LNCaP clone FGC (cell line): Measurements from ENCODE around the gene SLC4A8.

Source experiments
- DNase-seq: peaks from one replicate; pipeline ENCODE4 v3.0.0-alpha.2; 2011; ENCODE audit warnings: low read depth
- H3K4me3 ChIP-seq: 2 replicates; pipeline ENCODE4 v1.5.1; 2011; ENCODE audit warnings: mild to moderate bottlenecking, low read depth, low read length, control low read depth
- CTCF ChIP-seq: IDR thresholded peaks from 2 replicates; pipeline ENCODE4 v1.5.1; 2012; ENCODE audit warnings: mild to moderate bottlenecking; ENCODE audit not compliant: control insufficient read depth, insufficient read depth; ENCODE audit errors: extremely low read depth

The SLC4A8 gene

GRCh38 chr12:51397670-51398069 lies 27.0 kb upstream of the SLC4A8 start:
- H3K4me3 ChIP-seq = no peak overlapping the region
- TF ChIP-seq CTCF = no peak
- DNase-seq = no peak

- TF ChIP-seq CTCF = no peak
- DNase-seq = no peak
Observed at GRCh38 chr12:51399891-51400290, 24.7 kb upstream of the SLC4A8 start.

GRCh38 chr12:51401020-51401419 lies 23.6 kb upstream of the SLC4A8 start:
- no peak overlapping the region for H3K4me3 ChIP-seq
- no peak for TF ChIP-seq CTCF
- no peak for DNase-seq

More at GRCh38 chr12:51399891-51400290, 24.7 kb upstream of the SLC4A8 start:
- H3K4me3 ChIP-seq = no peak overlapping the region

- no peak for DNase-seq
- no peak for TF ChIP-seq CTCF
- H3K4me3 ChIP-seq = no peak overlapping the region
Observed at GRCh38 chr12:51401486-51401885, 23.1 kb upstream of the SLC4A8 start.

GRCh38 chr12:51401900-51402299 lies 22.7 kb upstream of the SLC4A8 start:
- DNase-seq = no peak
- H3K4me3 ChIP-seq = no peak overlapping the region
- no peak for TF ChIP-seq CTCF

GRCh38 chr12:51403159-51403558 lies 21.5 kb upstream of the SLC4A8 start:
- DNase-seq = no peak
- H3K4me3 ChIP-seq = no peak overlapping the region
- no peak for TF ChIP-seq CTCF

GRCh38 chr12:51403681-51404136 lies 20.9 kb upstream of the SLC4A8 start:
- no peak overlapping the region for H3K4me3 ChIP-seq
- no peak for TF ChIP-seq CTCF
- DNase-seq = no peak
